C4-2B (cell line): ENCODE data around the gene GEMIN4.
"Not testable (repeated sequence)": the region's sequence is repeated elsewhere in the genome, so short reads cannot be mapped to it uniquely, and the experiment has no call there.

Experiments
- H3K27ac ChIP-seq: fragments of 450-650 bp; 2 replicates; pipeline ENCODE4 v1.5.1; 2017
- CTCF ChIP-seq: fragments of 450-650 bp; conservative IDR thresholded peaks from 2 replicates; pipeline ENCODE4 v1.5.1; 2017; ENCODE audit warnings: mild to moderate bottlenecking
- ZFX ChIP-seq: fragments of 450-650 bp; IDR thresholded peaks from 2 replicates; pipeline ENCODE4 v1.6.1; 2017

Gene GEMIN4

DNA sequence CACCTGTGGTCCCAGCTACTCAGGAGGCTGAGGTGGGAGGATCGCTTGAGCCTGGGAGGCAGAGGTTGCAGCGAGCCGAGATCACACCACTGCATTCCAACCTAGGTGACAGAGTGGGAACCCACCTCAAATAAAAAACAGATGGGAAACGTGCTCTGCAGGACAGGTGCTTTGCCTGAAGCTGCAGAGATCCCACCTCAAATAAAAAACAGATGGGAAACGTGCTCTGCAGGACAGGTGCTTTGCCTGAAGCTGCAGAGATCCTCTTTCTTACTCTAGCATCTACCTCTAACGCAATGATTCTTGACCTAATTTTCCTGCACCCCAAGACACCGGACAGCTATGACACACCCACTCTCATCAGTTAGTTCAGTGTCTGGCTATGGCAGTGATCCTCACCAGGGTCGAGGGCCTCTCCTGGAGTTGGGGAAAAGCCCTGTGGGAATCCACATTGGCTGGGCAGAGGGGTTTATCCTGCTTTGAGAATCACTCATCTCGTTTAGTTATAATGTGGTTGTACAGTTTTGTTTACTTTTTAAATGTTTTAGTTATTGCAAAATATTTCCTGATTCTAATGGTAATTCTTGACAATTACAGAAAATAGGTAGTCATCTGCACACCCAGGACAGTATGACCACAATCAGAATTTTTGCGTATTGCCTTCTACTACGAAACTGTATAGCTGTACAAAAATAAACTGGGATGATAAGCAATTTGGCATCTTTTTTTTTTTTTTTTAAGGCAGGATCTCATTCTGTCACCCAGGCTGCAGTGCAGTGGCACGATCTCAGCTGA lies 48.8 kb downstream of the GEMIN4 start:
- H3K27ac ChIP-seq, result peak overlapping the region; percentile 9
- no peak for TF ChIP-seq ZFX
- no peak for TF ChIP-seq CTCF

DNA sequence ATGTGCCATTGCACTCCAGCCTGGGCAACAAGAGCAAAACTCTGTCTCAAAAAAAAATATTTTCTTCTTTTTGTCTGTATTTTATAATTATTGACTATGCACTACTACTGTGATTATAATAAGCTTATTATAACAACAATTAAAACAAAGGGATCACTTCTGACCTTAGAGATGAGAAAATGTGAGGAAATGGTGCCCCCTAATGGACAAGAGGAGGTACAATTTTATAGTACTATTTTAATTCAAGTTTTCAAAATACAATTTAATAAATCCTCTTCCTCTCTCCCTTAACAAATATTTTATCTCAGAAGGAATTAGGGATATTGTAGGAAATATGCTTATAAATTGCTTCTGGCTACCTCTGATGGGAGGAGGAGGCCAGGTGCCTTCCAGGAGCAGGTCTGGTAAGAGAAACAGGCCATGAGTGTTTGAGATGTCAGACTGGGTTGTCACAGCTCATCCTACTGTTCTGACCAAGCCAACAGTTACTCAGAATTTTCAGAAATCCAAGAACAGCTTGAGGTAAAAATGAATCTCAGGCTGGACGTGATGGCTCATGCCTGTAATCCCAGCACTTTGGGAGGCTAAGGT lies 51.5 kb downstream of the GEMIN4 start:
- no peak overlapping the region; the same call in 1 of the 2 replicates for H3K27ac ChIP-seq
- TF ChIP-seq ZFX (no peak), CTCF (peak; percentile 84)

GRCh38 chr17:699345-699744 lies 52.7 kb downstream of the GEMIN4 start:
- no peak for TF ChIP-seq ZFX
- TF ChIP-seq CTCF, result no peak
- no peak overlapping the region; the same call in 1 of the 2 replicates for H3K27ac ChIP-seq

DNA sequence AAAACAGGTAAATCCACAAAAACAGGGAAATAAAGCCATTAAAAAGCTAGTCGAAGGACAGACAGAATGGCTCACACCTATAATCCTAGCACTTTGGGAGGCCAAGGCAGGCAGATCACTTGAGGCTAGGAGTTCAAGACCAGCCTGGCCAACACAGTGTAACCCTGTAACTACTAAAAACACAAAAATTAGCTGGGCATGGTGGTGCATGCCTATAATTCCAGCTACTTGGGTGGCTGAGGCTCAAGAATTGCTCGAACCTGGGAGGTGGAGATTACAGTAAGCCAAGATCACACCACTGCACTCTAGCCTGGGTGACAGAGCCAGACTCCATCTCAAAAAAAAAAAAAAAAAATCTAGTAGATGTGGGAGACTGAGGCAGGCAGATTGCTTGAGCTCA lies 54.0 kb downstream of the GEMIN4 start:
- not testable (repeated sequence) for H3K27ac ChIP-seq

- TF ChIP-seq CTCF, result no peak
- no peak for TF ChIP-seq ZFX
- H3K27ac ChIP-seq, result no peak overlapping the region
Observed at GRCh38 chr17:697682-698081, 54.4 kb downstream of the GEMIN4 start.

GRCh38 chr17:696369-696768 lies 55.7 kb downstream of the GEMIN4 start:
- no peak overlapping the region for H3K27ac ChIP-seq
- TF ChIP-seq CTCF (no peak), ZFX (no peak)
